Fibroblast of skin of abdomen (primary cell): ENCODE data around the gene SP4.

Experiments used
- DNase-seq: peaks from one replicate; pipeline ENCODE4 v3.0.0-alpha.2; 2013

Gene SP4

DNA sequence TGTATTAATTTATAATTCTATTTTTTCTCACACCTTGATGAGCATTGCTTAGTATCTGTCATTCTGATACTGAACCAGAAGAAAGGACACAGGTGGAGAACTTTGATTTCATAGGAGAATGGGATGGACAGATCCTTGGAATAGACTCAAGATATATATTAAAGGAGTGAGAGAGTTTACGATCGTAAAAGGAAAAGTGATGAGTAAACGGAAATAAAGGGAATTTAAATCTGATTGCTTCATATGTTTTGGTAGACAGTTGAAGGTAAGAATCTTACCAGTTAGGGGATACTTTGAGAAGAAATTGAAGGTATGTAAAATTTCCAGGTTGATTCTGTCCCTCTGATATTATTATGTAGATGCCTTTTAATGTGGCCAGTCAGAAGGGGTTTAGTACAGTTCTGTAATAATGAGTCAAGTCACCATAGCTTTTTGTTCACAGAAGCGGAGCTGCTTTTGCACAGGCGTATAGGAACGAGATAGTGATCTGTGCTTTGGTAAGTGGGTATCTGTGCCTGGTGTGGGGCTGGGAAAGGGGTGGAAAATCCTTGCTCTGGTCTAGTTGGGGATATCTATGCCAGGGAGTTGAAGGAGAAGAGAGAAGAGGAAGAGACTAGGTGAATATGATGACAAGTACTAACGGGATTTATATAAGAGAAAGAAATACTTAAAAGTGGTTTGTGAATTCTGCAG, 15.4 kb downstream of the SP4 start:
- DNase-seq = no peak

GRCh38 chr7:21448974-21449373, 21.1 kb downstream of the SP4 start:
- no peak for DNase-seq

- DNase-seq = no peak
These were observed 22.2 kb downstream of the SP4 start for GRCh38 chr7:21450076-21450475.

GRCh38 chr7:21450941-21451340, 23.1 kb downstream of the SP4 start:
- no peak for DNase-seq

DNA sequence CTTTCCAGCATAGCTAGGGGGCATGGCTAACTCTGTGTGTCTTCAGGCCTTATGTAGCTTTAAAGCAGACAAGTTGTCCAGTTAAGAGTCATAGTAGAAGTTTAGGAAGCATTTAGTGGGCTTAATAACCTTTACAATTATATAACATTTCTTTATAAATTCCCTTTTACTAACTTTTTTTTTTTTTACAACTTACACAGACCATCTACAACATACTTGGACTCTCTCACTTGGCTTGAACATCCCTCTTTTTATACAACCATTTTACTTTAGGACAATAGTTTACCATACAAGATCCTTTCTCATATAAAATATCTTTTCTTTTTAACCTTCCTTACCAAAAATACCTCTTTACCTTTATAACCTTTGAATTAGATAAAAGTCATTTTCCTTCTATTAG, 26.3 kb downstream of the SP4 start:
- DNase-seq = no peak

DNA sequence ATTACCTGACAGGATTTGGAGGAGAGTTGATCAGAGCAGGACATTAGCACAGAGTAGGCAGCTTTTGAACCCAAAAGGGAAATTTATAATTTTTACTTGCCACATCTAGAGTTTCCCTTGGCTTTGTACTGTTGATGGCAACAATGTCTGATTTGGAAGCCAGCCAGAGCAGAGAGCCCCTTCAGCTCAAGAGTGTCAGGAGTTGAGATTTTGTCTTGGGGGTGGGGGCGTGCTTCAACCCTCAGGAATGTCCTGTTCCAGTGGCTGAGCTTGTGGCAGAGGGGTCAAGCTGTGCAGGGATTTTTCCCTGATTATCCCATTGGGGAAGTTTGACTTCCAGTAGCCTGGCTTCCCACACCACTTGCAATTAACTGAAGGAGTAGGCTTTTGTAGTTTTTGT, 27.0 kb downstream of the SP4 start:
- DNase-seq = no peak

DNA sequence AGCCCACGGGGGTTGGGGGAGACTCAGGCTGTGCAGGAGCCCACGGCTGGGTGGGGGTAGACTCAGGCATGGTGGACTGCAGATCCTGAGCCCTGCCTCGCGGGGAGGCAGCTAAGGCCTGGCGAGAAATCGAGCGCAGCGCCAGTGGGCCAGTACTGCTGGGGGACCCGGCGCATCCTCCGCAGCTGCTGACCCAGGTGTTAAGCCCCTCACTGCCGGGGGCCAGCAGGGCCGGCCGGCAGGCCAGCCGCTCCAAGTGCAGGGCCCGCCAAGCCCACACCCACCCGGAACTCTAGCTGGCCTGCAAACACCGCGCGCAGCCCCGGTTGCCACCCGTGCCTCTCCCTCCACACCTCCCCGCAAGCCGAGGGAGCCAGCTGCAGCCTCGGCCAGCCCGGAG, 33.4 kb downstream of the SP4 start:
- DNase-seq = no peak

GRCh38 chr7:21462081-21462480, 34.2 kb downstream of the SP4 start:
- DNase-seq = no peak

DNA sequence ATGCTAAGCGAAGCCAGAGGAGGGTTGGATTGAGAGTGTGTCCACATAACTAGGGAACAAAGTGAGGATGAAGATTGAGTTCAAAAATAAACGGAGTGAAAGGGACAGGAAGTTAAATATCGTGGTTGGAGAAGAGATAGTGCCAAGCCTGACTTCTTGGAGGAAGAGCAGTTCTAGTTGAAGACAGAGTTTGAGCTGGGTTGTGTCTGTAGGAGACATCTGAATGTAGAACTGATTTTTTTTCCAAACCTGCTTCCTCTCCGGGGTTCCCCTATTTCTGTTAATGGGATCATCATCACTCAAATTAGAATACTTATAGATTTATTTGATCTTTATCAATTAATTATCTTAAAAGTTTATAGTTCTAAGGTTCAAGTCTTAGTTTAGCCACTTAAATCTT, 35.6 kb downstream of the SP4 start:
- DNase-seq = no peak

DNA sequence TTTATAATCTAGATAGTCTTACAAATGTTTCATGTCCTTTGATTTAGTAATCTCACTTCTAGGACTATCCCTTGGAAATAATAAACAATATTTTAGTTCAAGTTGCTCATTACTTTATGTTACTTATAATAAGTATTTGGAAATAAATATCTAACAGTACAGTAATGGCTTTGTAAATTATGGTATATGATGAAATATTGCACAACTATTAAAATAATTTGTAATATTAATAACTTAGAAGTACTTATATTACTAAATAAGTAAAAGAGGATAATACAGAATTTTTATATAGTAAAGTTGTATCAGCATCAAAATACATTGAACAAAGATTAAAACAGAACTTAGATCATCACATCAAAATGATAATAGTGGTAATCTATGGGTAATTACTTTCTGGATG, 41.1 kb downstream of the SP4 start:
- no peak for DNase-seq

GRCh38 chr7:21469894-21470293, 42.0 kb downstream of the SP4 start:
- DNase-seq = no peak

DNA sequence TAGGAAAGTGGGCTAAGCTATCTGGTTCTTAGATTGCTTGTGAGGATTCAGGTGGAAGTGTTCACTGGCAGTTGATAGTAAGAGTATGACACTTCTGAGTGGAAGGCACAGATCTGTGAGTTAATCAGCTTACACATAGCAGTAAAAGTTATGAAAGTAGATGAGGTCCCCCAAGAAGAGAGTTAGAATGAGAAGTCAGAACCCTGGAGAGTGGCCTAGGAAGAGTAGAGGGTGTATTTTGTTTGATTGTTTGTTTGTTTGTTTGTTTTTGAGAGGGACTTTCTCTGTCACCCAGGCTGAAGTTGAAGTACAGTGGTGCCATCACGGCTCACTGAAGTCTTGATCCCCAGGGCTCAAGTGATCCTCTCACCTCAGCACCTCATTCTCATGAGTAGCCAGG, 44.1 kb downstream of the SP4 start:
- DNase-seq = no peak

GRCh38 chr7:21476429-21476828, 48.5 kb downstream of the SP4 start:
- DNase-seq = no peak

DNA sequence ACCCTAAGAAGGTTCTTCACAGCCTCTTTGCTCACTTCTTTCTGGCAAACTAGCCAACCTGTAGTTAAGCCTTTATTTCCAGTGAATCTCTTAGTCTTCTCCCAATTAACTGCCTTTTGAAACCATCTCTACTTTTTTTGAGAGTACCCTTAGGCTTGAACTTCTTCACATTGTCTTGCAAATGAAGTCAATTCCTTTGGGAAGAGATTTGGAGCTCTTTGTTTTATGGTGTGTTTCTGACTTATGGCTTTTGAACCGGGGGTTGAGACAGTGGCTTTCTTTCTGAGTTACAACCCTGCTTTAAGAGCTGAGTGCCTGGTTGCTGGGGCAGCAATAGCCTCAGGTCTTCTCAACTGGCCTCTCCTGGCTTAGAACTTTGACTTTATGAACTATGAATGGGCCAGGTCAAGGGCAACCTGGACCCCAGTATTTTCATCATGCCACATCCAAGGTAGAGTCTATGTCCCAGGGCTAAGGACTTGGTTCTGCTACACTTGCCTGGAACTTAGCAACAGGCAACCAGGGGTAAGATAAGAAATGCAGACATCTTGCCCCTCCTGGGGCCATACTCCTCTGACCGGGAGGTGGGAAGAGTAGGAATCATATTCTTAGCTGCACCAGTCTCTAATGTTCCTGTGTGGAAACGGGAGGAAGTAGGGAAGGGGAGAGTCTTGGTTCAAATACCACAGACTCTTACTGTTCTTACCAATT, 53.0 kb downstream of the SP4 start:
- DNase-seq = no peak

DNA sequence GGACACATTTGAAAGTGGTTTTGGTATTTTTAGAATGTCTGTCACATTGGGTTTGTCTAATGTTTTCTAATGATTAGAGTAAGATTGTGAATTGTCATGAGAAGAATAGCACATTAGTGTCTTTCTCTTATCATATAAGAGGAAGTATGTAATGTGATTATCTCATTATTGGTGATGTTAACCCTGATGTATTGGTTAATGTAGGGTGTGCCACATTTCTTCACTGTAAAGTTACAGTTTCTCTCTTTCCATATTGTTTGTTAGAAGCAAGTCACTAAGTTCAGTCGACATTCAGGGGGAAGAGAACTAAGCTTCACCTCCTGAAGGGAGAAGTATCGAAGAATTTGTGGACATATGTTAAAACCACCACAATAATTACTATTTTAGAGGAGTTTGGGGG, 58.6 kb downstream of the SP4 start:
- DNase-seq = no peak

- no peak for DNase-seq
These were observed 67.8 kb downstream of the SP4 start for GRCh38 chr7:21495731-21496130.

DNA sequence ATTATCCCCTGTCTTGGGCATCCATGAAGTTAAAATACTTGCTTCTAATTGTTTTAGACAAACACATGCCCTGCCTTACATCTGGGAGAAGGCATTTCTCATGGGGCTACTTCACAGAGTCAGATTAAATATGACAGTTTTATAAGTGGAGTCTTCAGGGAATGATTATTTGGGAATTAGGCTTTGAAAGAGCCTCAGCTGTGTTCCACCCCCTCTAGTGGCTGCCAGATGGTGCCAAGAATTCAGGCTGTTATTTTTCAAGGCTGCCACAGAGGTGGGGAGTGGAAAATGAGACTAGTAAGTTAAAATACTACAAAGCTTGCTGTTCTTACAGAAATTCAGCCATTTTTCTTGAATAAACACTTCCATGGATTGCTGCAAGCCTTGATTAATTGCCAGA, 69.2 kb downstream of the SP4 start:
- DNase-seq = no peak

DNA sequence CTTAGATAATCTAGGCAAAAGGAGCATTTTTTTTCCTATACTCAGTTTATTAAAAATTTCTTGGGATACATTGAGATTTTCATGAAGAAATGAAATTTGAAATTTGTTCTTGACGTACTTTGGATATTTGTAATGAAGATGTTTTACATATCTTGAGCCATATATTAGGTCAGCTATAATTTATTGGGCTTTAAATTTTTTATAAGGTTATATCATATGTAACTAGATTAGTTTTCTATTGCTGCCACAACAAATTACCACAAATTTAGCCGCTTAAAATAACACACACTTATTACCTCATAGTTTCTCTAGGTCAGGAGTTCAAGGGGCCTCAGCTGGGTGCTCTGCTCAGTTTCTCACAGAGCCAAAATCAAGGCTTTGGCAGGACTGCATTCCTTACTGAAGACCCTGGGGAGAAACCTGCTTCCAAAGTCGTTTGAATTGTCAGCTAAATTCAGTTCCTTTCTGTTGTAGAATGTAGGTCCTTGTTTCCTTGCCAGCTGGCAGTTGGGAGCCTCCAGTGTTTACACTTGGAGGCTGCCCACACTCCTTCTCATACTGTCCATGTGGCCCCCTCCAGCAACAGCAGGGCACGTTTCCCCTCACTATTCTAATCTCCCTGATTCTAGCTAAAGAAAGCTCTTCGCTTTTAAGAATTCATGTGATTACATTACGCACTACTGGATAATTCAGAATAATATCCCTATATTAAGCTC, 72.4 kb downstream of the SP4 start:
- no peak for DNase-seq

GRCh38 chr7:21504021-21504420, 76.1 kb downstream of the SP4 start:
- DNase-seq = no peak

DNA sequence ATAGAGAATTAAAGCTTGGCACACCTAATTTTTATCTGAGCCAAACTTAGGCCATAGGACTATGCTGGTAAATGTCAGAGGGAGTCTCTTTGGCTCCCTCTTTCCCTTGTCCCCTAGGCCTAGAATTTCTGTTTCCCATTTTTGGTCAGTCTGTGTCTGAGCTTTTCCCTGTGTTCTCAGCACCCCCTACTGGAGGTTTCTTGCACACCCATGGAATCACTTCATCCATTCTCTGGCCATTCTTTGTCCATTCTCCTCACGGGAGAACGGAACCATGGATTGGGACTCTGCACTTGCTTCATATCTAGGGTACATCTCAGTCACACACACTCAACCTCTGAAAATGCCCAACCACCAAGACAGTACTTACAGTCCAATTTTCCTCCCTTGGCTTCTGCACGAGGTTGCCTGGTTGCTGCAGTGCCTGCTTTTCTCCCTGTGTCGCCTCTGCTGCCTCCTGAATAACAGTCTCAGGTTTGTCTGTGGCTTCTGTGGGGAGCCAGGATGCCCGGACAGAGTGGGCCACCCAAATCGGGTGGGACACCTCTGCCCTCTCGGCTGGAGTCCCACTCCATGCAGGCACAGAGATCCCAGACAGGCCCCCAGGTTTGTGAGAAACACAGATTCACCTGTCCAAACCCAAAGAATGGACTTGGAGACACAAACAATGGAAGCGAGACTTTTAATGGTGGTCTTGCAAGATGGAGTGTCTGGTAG, 79.9 kb downstream of the SP4 start:
- peak; percentile 17 for DNase-seq

GRCh38 chr7:21508538-21508937, 80.7 kb downstream of the SP4 start:
- DNase-seq = no peak

- DNase-seq = no peak
These were observed 86.2 kb downstream of the SP4 start for GRCh38 chr7:21514062-21514461.

GRCh38 chr7:21524680-21525079, 96.8 kb downstream of the SP4 start:
- no peak for DNase-seq
